Head of caudate nucleus (tissue), 42 donors: ENCODE data around the gene CMIP.

ENCODE experiments used
- DNase-seq, 42 donors: peaks; one replicate each; pipeline versions ENCODE4 v3.0.0 to v3.0.0-alpha.2; 2020 to 2021; ENCODE audit warnings: mixed read lengths in 7 of 42
- intact Hi-C: fragments of 100-400 bp; cut with DNase I; formaldehyde crosslinking; loops from one replicate; pipeline ENCODE4 v1.15.0; 2022

CMIP gene

DNA sequence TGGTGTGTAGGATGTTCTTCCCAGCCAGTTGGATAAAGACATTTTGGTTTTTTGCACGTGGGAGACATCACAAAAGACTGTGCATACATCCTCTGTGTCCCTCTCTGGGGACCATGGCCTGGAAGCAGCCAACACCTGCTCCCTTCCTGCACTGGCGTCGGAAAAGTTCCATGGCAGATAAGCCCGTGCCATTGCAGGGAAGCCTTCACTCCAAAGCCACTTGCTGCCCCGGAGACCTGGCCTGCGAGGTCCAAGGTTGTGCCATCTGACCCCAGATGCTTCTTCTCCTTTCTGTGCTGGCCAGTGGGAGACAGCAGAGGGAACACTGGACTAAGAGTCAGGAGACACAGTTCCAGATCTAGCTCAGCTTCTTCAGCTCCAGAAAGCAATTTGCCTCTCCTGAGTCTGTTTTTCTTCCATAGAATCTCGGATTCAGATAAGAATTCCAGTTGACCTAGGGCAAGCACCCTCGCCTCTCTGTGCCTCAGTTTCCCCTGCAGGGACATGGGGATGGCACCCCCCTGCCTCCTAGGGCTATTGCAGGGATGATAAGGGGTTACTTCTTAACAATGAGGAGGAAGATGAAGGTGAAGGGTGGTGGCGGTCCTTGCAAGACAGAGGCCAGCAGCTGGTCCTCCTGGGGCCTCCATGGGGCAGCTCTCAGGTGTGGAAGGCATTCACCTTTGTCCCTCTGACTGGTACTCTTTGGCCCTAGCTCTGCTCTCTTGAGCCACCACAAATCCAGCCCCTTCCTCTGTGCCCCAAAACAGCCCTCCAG is 134.2 kb downstream of the CMIP start:
- intact Hi-C loops: no loop called here
- DNase-seq: no peak

DNA sequence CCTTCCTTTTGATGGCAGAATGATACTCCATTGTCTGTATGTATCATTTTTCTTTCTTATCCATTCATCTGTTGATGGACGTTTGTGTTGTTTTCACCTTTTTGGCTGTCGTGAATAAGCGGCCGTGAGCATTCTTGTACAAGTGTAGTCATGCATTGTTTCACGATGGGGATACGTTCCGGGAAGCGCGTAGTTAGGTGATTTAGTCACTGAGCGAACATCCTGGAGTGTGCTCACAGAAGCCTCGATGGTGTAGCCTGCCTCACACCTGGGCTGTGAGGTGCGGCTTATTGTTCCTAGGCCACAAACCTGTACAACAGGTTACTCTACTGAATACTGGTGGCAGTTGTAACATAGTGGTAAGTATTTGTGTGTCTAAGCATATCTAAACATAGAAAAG is 136.5 kb downstream of the CMIP start:
- intact Hi-C loops: no loop called here

DNA sequence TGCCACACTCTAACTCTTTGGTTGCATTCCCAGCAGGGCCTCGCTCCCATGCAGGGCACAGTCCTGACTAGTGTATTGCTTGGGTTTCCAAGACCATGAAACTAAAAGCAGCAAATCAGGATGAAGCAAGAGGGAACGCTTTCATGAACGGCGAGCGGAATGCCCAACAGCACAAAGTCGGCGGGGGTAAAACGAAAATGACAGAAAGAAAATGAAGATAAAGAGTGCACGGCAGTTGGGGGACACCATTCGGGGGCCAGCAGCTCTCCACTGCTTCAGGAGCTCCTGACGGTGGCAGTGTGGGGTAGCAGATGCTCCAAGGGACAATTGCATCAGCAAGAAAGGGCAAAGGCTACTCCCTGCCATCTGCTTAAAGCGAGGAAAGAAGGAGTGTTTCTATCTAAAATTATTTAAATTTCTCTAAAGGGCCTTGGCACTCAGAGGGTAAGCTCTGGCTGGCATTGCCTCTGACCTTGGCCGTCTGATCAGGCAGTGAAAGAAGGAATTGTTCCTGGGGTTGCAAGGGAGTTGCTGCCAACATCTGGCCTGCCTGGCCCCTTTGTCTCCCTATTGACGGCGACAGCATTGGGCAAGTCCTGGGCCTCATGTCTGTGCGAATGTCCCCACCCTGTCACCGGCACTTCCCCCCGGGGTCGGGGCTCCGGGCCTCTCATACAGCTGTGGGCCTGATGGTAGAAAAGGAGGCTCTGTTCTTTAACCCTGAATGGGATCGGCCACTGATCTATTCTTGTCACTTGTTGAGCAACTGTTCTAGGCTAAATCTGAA is 138.2 kb downstream of the CMIP start:
- peak; percentile 41 to 89 (median 78) for DNase-seq

More for the DNA sequence above, 136.5 kb downstream of the CMIP start:
- DNase-seq: no peak

DNA sequence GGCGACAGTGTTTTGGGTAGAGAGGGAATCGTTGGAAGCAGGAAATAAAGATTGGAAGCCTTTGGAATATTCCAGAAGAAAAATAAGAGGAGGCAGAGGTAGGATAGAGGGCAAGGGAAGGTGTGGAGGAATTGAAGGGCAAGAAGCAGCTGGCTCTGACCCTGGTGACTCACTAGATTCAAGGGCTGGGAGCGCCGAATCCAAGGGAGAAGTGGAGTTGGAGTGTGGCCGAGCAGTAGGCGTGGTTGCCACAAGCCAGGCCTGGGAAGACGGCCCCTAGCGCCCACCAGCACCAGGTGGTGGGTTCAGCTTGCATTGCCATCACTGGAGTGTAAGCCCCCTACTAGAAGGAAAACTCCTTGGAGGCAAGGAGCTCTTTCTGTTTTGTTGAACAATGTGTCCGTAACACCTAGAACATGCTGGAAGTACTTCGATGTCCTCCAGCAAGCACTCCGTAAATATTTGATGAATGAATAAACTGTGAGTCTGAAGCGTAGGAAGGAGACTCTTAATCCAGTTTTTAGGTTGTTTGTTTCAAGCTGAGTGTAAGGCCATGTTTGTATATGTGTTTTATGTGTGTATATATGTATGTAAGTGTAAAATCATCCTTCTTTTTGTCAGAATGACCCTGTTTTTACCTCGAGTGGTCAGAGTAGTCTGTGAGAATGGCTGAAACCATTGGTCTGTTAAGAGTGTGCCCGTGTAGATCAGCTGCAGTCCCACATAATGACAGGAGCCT is 139.5 kb downstream of the CMIP start:
- DNase-seq: no peak
- intact Hi-C loops: no loop called here

More for the DNA sequence above, 138.2 kb downstream of the CMIP start:
- intact Hi-C loops: no loop called here

DNA sequence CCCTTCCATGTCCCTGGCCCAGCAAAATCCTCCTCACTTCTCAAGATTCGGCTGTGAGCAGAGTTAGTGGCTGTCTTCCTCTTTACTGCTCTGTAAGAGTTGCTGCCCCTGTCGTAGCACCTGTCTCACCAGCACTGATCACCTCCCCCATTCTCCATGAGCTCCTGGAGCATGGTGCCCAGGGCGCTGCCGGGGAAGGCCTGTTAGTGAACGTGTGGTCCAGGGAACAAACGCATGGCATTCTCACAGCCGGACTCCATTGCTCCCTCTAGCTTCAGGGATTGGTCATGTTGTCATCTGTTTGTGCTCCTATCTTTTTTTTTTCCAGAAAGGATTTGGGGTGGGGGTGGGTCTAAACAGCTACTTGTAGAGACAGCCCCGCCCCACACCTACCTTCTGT is 141.2 kb downstream of the CMIP start:
- intact Hi-C loops: no loop called here

DNA sequence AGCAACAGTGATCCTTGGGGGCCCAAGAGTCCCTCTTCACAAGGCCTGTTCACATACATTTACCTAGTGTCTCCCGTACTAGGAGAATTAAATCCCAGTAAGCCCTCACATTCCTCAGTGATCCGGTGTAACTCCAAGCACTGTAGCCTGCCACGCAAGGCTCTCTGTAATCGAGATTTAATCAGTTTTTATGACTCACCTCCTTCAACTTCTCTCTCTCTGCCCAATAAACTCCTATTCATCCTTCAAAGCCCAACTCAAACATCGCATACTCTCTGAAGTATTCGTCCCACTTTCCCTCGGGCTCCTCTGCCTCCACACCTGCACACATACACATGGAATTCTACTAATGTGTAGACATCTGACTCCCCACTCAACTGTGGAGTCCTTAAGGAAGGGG is 141.8 kb downstream of the CMIP start:
- no peak for DNase-seq
- intact Hi-C loops: no loop called here

More for the DNA sequence above, 141.2 kb downstream of the CMIP start:
- no peak for DNase-seq

DNA sequence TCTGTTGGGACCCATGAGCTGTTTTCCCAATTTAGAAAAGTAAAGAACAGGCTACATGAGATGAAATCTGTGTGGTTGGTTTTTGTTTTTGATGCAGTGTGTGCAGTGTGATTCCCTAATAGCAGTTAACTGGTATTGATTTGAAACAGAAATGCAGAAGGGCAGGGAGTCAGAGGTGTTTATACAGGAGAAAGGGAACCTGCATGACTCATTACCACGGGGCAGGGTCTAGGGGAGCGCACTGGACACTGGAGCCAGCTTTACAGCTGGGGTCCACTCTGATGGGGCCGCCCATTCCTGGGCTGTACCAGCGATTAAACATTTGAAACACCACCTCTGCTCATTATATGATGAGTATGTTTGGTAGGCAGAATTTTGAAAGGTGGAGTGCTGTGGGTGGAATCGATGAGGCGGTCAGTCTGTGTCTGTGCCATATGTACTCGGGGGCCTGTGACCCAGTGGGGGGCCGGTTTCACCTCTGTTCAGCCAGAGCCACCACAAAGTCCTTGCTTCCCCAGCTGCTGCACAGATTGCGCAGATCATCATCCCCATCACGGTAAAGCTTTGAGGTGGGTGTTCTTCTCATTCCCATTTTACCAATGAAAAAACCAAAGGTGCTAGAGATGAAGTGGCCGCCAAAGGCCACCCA is 142.5 kb downstream of the CMIP start:
- intact Hi-C loops: no loop called here
- no peak for DNase-seq

DNA sequence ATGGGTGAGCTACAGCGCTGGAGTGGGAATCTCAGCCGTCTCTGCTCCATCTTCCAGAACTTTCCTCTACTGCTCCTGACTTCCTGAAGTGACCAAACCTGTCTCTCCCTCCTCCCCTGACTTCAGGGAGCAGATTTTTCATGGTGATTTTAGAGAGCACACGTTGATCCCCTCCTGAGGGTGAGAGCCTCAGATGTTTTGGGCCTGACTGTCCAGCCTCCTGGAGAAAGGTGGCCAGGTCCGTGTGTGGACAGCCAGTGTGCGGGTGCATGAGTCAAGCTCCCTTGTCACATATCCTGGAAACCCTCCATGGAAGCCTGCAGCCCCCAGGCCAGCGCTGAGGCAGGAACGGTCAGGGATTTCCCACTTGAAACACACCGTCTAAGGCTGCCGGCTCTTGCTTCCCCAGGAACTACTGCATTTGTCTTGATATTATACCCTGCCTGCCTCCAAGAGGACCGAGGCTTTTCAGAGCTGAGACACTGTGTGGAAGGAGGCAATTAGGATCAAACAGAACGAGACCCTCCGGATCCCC is 143.1 kb downstream of the CMIP start:
- intact Hi-C loops: no loop called here
- no peak for DNase-seq

DNA sequence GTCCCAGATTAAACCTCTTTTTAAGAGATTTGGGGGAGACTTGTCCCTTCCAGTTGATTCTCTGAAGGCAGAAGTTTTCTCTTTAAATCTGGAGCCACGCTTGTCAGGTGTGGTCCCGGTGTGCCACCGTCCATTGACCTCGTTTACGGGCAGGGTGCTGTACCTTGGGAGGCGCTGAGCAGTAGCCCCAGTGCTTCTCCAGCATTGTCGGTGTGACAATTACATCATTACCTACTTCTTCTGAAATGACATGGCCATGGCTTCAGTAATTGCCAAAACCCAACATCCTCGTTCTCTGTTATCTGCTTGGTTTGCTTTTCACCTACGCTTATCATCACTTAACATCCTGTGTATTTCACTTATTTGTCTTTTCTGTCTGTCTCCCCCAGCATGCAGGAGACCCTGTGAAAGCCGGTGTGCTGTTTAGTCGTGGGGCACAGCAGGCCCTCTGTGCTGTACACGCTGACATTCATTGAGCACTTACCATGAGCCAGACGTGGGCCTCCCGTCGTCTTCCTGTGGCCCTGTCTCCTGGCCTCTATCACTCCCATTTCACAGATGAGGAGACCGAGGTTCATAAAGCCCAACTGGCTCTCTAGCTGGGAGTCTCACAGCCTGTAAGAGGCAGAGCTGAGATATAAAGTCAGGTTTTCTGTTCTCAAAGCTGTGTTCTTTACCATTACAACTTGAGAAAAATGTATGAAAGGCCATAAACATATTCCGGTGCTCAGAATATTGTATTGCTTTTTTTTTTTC is 143.9 kb downstream of the CMIP start:
- DNase-seq: no peak
- intact Hi-C loops: no loop called here

DNA sequence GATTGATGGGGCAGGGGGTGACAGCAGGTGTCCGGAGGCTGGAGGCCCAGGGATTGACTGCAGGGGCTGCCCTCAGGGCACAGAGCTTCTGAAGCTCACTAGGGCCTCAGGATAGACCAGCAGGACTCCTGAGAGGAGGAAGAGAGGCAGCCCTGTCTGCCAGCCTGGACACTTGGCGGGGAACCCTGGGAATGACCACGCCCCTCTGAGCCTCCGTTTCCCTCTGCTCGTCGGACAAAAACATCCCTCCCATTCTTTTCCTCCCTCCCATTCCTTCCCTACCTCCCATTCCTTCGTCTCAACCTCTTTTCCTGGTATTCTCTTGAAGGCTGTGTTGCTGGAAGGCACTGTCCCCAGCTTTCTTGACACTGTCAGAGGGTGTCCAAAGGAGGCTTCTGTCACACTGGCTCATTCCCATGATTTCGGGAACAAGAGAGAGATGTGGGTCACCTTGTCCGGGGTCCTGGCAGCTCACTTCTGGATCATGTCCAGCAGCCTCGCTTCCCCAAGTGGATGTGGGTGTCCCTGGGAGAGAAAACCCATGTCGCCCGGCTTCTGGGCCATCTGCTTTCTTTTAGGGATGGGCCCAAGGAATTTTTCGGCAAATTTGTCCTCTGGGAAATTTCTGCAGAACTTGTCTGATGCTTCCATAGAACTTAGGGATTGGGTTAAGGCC is 145.5 kb downstream of the CMIP start:
- DNase-seq: no peak
- intact Hi-C loops: no loop called here

DNA sequence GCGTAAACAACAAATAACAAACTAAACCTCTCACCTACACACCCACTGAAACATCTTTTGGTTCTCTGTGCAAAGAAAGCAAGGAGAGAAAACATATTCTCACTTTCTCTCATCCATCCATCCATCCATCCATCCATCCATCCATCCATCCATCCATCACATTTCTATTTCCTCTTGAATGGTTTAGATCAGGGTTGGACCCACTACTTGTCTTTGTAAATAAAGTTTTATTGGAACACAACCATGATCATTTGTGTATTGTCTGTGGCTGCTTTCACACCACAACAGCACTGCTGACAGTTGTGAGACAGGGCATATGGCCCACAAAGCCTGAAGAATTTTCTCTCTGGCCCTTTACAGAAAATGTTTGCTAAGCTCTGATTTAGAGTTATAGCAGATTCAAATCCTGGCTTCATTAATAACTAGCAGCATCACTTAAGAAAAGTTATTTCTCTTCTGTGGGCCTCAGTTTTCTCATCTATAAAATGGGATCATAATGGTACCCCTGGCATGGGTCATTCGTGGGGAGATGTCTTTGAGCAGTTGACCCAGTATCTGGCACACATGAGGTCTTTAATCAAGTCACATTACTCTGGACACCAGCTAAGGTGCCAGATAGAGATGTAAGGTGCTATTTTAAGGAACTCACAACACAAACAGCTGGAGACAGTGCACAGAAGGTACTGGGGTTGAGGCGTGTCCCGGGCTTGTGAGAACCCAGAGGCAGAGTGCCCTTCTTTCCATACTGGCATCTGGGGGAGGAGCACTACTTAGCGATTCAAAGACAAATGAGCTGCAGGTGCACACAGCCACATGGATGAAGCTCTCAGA is 146.3 kb downstream of the CMIP start:
- intact Hi-C loops: no loop called here
- no peak for DNase-seq

DNA sequence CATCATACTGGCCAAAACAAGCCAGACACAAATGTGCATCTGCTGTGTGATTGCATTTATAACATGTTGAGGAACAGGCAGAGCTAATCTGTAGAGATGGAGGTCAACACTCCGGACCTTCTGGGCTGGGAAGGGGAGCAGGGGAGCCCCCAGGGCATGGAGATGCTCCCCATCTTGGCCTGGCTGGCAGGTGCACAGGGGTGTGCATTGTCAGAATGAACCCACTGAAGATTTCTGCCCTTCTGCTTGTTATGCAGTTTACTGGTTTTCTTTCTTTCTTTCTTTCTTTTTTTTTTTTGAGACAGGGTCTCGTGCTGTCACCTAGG is 146.9 kb downstream of the CMIP start:
- intact Hi-C loops: no loop called here
- DNase-seq: no peak

DNA sequence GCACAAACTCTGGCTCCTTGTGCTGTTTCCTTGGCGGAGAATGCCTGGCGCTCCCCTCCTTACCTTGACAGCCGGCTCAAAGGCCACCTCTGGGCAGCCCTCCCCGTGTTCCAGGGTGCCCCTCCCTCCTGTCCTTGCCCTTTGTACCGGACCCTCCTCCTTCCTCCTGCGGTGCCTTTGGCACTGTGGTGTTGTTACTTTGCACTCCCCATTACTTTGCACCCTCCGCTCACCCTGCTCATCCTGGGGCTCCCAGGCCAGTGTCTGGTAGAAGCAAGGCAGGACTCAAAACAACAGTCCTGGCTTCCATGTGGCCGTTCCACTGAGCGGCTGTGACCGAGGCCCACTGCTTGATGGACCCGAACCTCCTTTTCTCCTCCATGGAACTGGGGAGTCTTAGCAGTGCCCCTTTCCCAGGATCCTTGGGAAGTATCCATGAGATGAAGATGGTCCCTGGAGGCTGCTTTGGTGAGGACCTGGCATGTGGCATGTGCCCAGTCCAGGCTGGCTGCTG is 147.8 kb downstream of the CMIP start:
- intact Hi-C loops: no loop called here
- DNase-seq: no peak

DNA sequence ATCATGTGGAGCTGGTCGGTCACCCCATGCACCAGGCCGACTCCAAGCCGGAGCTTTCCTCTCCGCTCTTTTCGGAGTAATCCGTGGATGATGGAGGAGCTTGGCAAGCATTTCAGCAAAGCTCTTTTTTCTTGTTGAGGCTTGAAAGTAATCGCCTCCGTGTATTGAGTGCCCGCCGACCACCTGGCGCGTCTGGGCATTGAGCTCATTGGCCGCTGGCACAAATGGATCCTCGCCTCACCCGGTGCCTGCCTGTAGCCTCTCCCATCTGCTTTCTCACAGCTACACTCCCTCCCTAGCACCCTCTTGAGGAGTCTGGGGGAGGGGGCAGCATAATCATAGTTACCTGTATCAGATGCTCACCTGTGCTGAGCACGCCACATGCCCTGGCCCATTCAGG is 148.9 kb downstream of the CMIP start:
- no peak for DNase-seq
- intact Hi-C loops: no loop called here

DNA sequence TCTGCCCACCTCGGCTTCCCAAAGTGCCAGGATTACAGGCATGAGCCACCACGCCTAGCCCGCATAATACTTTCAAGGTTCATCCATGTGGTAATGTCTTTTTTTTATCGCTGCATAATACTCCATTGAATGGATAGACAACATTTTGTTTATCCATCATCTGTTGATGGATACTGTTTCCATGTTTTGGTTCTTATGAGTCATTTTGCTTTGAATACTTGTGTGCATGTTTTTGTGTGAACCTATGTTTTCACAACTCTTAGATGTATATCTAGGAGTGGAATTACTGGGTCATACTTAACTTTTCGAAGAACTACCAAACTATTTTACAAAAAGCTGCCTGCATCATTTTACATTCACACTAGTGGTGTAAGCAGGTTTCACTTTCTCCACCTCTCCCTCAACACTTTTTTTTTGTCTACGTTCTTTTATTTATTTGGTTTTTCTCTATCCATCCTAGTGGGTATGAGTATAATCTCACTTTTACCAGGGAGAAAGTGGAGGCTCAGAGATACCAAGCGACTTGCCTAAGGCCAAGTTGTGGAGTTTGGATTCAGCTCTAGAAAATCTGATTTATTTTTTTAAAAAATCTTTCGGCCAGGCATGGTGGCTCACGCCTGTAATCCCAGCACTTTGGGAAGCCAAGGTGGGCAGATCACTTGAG is 151.2 kb downstream of the CMIP start:
- DNase-seq: no peak
- intact Hi-C loops: no loop called here

DNA sequence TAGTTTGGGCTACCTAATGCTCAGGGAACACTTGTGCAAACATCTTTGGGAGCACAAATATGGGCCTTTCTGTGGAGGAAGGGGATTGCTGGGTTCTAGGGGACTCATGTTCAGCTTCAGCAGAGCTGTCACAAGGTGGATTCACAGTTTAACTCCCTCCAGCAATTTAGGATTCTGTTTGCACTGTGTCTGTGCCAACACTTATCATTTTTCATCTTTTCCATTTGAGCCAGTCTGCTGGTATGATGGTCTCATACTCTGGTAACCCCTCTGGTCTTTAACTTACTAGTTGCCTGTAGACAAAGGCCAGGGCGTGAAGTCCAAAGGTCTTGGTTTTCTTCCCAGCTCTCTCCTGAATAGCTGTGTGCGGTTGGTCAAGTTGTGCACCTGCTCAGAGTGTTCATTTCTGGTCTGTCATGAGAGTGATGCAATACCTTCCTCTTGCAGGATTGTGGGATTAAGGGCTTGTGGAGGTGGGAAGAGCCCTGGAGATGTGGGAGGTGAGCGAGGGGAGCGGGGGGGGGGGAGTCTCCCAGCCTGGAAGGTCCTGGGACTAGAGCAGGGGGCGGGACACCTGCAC is 152.6 kb downstream of the CMIP start:
- intact Hi-C loops: no loop called here
- DNase-seq: no peak
